ENCODE results near the gene CNOT6.

- TF ChIP-seq POLR2AphosphoS5 (IDR thresholded peaks at IDR 0.05; ENCODE audit: low read depth, low read length) (no peak), CTCF (IDR thresholded peaks at IDR 0.05 in 2 of 3, conservative IDR thresholded peaks at IDR 0.05 in 1 of 3; ENCODE audit: borderline replicate concordance in 1 of 3, insufficient read depth in 1 of 3, low read depth in 2 of 3, low read length in 2 of 3) (no peak), CEBPB (IDR thresholded peaks at IDR 0.05; ENCODE audit: low read depth) (no peak), ZFX (IDR thresholded peaks at IDR 0.05) (no peak), REST (IDR thresholded peaks at IDR 0.05; ENCODE audit: low read depth) (no peak), POLR2A (IDR thresholded peaks at IDR 0.05; ENCODE audit: borderline replicate concordance, extremely low read depth, insufficient read depth, insufficient read length) (no peak), MAX (IDR thresholded peaks at IDR 0.05) (no peak), EZH2phosphoT487 (IDR thresholded peaks at IDR 0.05; ENCODE audit: borderline replicate concordance) (no peak), JUND (IDR thresholded peaks at IDR 0.05) (no peak), RAD21 (IDR thresholded peaks at IDR 0.05; ENCODE audit: low read depth) (no peak), FOSL1 (IDR thresholded peaks at IDR 0.05; ENCODE audit: low read depth) (no peak), SIN3A (IDR thresholded peaks at IDR 0.05; ENCODE audit: low read depth) (no peak)
Observed at GRCh38 chr5:180535573-180535972, 41.4 kb downstream of the CNOT6 start.

Measured in HCT116 (cell line).